Neural cell (in vitro differentiated cells): ENCODE measurements around the gene NRP1. TPM values are rescaled to one million over a fixed set of nuclear protein-coding genes. Genes with fewer than 3 reads are reported as not detected.

Experiments
- H2AFZ ChIP-seq: fragments of 200-600, 300-800 bp; sonication (generic), shearing (Covaris generic); 2 replicates; pipeline ENCODE4 v1.6.0; 2014; ENCODE audit warnings: low read depth, mild to moderate bottlenecking, antibody characterized with exemption, low read length, moderate library complexity
- H3F3A ChIP-seq: fragments of 200-600 bp; shearing (Covaris generic); 2 replicates; pipeline ENCODE4 v1.6.1; 2016; ENCODE audit warnings: mild to moderate bottlenecking, moderate library complexity, mixed read lengths, antibody characterized with exemption, low read length; ENCODE audit not compliant: insufficient read depth, poor library complexity, severe bottlenecking
- H3K27ac ChIP-seq: fragments of 200-600, 300-800 bp; sonication (generic), shearing (Covaris generic); 2 replicates; pipeline ENCODE4 v1.5.1; 2014; ENCODE audit warnings: mild to moderate bottlenecking, low read length, moderate library complexity
- H3K27me3 ChIP-seq: fragments of 300-800, 200-600 bp; sonication (generic), shearing (Covaris generic); 2 replicates; pipeline ENCODE4 v1.6.0; 2014; ENCODE audit warnings: mild to moderate bottlenecking, low read depth, low read length, moderate library complexity; ENCODE audit not compliant: insufficient read depth
- H3K36me3 ChIP-seq: fragments of 300-800, 200-600 bp; sonication (generic), shearing (Covaris generic); 2 replicates; pipeline ENCODE4 v1.5.1; 2014; ENCODE audit warnings: mild to moderate bottlenecking, antibody characterized with exemption, low read length, moderate library complexity; ENCODE audit not compliant: insufficient read depth
- H3K4me2 ChIP-seq: fragments of 300-800, 200-600 bp; sonication (generic), shearing (Covaris generic); 2 replicates; pipeline ENCODE4 v1.6.0; 2014; ENCODE audit warnings: mild to moderate bottlenecking, low read length
- H3K4me3 ChIP-seq: fragments of 300-800, 200-600 bp; sonication (generic), shearing (Covaris generic); 2 replicates; pipeline ENCODE4 v1.5.1; 2014; ENCODE audit warnings: mild to moderate bottlenecking, low read length, moderate library complexity
- H3K79me2 ChIP-seq: fragments of 200-600 bp; shearing (Covaris generic); replicated peaks from 2 replicates; pipeline ENCODE4 v1.6.0; 2014; ENCODE audit warnings: mild to moderate bottlenecking, low read length, moderate library complexity; ENCODE audit not compliant: insufficient read depth
- H3K9ac ChIP-seq: fragments of 300-800, 200-600 bp; sonication (generic), shearing (Covaris generic); 2 replicates; pipeline ENCODE4 v1.6.1; 2016; ENCODE audit warnings: mild to moderate bottlenecking, low read length, mixed read lengths
- H3K9me2 ChIP-seq: fragments of 200-600 bp; shearing (Covaris generic); 2 replicates; pipeline ENCODE4 v1.6.1; 2016; ENCODE audit warnings: mild to moderate bottlenecking, low read length, mixed read lengths; ENCODE audit not compliant: insufficient read depth
- H3K9me3 ChIP-seq: fragments of 200-600, 300-800 bp; sonication (generic), shearing (Covaris generic); 2 replicates; pipeline ENCODE4 v1.6.1; 2016; ENCODE audit warnings: mild to moderate bottlenecking, mixed run types, low read length, moderate library complexity, mixed read lengths
- H4K20me1 ChIP-seq: fragments of 200-600 bp; shearing (Covaris generic); 2 replicates; pipeline ENCODE4 v1.6.1; 2016; ENCODE audit warnings: mild to moderate bottlenecking, mixed run types; ENCODE audit not compliant: insufficient read depth
- EP300 ChIP-seq: fragments of 450-650 bp; conservative IDR thresholded peaks from 2 replicates; pipeline ENCODE4 v1.6.1; 2014; ENCODE audit warnings: antibody characterized with exemption, mild to moderate bottlenecking, moderate library complexity; ENCODE audit not compliant: poor library complexity, severe bottlenecking
- POLR2AphosphoS5 ChIP-seq: IDR thresholded peaks from 2 replicates; pipeline ENCODE4 v1.6.1; 2012
- REST ChIP-seq: IDR thresholded peaks from 2 replicates; pipeline ENCODE4 v1.6.1; 2012; ENCODE audit warnings: borderline replicate concordance
- SMC3 ChIP-seq: fragments of 450-650 bp; conservative IDR thresholded peaks from 2 replicates; pipeline ENCODE4 v1.6.1; 2014; ENCODE audit warnings: antibody characterized with exemption, mild to moderate bottlenecking, moderate library complexity; ENCODE audit not compliant: poor library complexity
- TAF1 ChIP-seq: IDR thresholded peaks from 2 replicates; pipeline ENCODE4 v1.6.1; 2012; ENCODE audit warnings: low read depth
- polyA plus RNA-seq: library from polyadenylated mRNA; depleted of rRNA; stranded (reverse); fragments of >200 nt; gene quantifications from 2 replicates; pipeline ENCODE4 v1.2.3, GENCODE V29; 2014

The NRP1 gene
- polyA plus RNA-seq, 1 donor from 2014 or later, result 23.2 TPM

DNA sequence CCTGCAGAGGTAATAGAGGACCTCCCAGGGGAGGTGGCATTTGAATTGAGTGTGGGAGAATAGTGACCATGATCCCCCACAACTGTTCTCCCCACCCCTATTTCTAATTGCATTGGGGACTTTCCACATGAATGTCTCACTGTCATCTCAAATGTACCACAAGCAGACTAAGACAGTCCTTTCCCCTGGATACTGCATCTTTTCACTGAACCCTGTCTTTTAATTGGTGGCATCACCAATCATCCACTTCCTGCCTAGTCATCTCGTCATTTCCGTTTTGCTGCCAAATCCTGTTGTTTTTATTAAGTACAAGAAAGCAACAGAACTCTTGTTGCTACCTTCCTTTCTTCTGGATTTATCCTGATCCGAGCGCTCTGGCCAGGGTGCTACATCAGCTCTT lies 120.3 kb downstream of the NRP1 start:
- peaks cover 6% of the 10 kb centered on the region for H3K36me3 ChIP-seq
- H3K27ac ChIP-seq, result no peak overlapping the region
- no peak overlapping the region for H2AFZ ChIP-seq
- no peak for TF ChIP-seq TAF1
- no peak for TF ChIP-seq SMC3
- H4K20me1 ChIP-seq, result no peaks in the 10 kb centered on the region
- no peak overlapping the region for H3K4me3 ChIP-seq
- H3K79me2 ChIP-seq, result no peaks in the 10 kb centered on the region
- H3K27me3 ChIP-seq, result no peaks in the 10 kb centered on the region
- no peaks in the 10 kb centered on the region for H3F3A ChIP-seq
- no peak overlapping the region for H3K9ac ChIP-seq
- no peaks in the 10 kb centered on the region for H3K9me3 ChIP-seq
- no peak overlapping the region for H3K4me2 ChIP-seq
- no peaks in the 10 kb centered on the region for H3K9me2 ChIP-seq

DNA sequence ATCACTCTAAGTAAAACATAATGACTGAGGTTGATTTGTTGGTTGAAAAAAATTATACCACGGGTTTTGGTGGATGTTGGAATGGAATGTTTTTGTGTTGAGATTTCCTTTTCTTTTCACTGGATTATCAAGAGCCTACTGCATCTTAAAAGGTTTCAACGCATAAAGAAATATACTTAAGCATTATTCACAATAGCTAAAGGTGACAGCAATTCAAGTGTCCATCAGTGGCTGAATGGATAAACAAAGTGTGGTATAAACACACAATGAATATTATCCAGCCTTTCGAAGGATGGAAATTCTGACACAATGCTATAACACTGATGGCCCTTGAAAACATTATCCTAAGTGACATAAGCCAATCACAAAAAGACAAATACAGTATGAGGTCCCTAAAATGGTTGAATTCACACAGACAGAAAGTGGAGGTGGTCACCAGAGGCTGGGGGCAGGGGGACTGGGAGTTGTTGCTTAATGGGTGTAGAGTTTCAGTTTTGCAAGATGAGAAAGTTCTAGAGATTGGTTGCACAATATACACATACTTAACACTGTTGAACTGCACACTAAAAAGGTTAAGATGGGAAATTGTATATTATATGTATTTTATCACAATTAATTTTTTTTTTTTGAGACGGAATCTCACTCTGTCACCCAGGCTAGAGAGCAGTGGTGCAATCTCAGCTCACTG lies 122.3 kb downstream of the NRP1 start:
- Histone ChIP-seq H3K9me2 (no peaks in the 10 kb centered on the region), H4K20me1 (no peaks in the 10 kb centered on the region), H3F3A (no peaks in the 10 kb centered on the region), H3K36me3 (peaks cover 6% of the 10 kb centered on the region), H3K9ac (no peak overlapping the region), H3K9me3 (no peaks in the 10 kb centered on the region), H3K4me2 (no peak overlapping the region), H3K4me3 (no peak overlapping the region), H2AFZ (no peak overlapping the region), H3K27ac (no peak overlapping the region), H3K27me3 (no peaks in the 10 kb centered on the region), H3K79me2 (no peaks in the 10 kb centered on the region)
- TF ChIP-seq POLR2AphosphoS5, result peak; percentile 26
- peak; percentile 27 for TF ChIP-seq EP300
- no peak for TF ChIP-seq REST

DNA sequence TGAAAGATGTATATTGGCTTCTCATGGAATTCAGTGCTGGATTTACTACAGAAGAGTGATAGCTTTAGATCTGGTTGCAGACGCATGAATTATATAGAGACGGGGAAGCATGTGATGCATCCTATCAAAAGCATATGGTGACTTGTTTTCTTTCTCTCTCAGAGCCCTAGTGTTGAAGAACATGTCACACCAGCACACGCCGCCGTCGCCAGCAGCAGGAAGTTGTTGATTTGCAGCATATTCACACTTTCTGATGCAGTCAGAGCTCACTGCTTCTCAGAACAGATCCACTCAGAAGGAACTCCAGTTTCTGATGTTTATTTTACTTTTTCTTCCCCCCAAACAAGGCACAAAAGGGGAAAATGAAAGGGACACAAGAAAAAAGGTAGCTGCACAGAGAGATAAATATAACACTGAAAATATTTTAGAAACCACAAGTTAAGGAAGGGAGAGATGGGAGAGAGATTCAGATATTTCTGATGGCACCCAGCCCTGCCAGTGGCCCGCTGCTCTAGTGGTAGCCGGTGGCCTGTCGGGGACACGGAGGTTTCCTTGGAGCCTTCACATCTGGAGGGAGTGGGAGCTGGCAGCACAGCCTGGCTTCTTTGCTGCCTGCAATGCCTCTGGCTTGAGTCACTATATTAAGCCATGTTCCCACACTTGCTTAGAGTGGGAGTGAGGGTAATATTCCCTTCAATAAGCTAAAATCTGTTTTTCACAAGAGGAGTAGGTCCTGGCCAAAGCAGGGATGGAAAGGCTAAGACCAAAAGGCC lies 123.2 kb downstream of the NRP1 start:
- Histone ChIP-seq H3K9me3 (no peaks in the 10 kb centered on the region), H3K9me2 (no peaks in the 10 kb centered on the region), H3K27me3 (no peaks in the 10 kb centered on the region), H3K79me2 (no peaks in the 10 kb centered on the region), H2AFZ (no peak overlapping the region), H3K27ac (no peak overlapping the region), H4K20me1 (no peaks in the 10 kb centered on the region), H3F3A (no peaks in the 10 kb centered on the region), H3K9ac (no peak overlapping the region), H3K4me2 (no peak overlapping the region), H3K36me3 (peaks cover 6% of the 10 kb centered on the region), H3K4me3 (no peak overlapping the region)
- TF ChIP-seq EP300 (no peak), POLR2AphosphoS5 (peak; percentile 28)
